Hematopoietic multipotent progenitor cell treated with erythropoietin and hydrocortisone succinate and interleukin-3 and kit ligand, for 15 days (in vitro differentiated cells): ENCODE measurements around the gene PLET1.
A peak's percentile ranks its signal among the peaks of the same experiment; 100 is the strongest.

Source experiments
- DNase-seq: peaks from one replicate; pipeline ENCODE4 v3.0.0-alpha.2; 2015; ENCODE audit warnings: low spot score

PLET1 gene

DNA sequence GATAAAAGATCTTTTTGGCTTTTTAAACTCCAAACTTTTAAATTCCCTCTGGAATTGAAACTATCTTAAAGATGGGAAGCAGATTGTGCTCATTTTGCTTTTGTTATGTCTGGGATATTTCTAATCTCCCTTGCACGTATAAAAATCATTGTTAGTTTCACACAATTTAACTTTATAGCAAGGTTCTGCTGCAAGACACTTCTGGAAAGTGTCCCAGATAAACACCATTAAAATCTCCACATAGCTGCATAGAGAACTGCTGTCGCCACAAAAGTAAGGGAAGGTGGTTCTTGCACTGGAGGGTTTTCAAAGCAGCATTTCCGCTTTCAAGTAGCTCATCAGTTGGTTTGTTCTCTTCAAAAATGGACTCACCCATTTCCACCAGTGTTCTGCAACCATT, 22.6 kb downstream of the PLET1 start:
- no peak for DNase-seq

DNA sequence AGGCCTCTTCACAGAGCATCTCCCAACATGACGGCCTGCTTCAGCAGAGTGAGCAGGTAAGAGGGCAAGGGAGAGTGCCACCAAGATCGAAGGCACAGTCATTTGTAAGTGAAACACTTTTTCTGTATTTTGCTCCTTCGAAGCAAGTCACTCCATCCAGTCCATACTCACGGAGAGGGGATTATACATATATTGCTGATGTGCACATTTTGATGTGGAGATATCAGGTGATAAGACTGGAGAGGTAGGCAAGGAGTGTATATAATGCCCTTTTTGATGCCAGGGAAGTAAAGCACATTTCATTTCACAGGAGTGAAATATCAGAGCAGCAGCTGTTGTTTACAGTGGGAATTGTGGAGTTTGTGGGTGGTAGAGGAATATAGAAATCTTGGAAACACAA, 23.2 kb downstream of the PLET1 start:
- DNase-seq, result no peak

DNA sequence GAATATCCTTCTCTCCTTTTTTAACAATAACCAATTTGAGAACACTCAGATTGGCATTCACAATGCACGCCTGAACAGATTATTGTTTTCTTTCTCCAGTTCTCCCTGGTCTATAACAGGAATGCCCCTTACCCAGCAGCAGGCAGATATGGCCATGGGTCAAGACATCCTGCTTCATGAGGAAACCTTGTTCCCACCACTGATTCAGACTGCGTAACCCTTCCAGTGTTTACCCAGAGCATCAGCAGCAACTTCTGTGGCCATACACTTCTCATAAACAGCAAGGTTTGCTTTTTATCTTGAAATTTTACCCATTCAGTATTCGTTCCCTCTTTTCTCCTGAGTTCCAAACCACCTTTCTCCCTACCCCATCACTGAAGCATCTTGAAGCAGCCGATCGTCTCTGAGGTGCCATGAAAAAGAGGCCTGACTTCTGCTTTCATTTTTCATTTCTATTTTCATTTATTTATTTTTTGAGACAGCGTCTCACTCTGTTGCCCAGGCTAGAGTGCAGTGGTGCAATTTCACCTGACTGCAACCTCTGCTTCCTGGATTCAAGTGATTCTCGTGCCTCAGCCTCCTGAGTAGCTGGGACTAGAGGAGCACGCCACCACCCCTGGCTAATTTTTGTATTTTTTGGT, 24.8 kb downstream of the PLET1 start:
- DNase-seq, result no peak

DNA sequence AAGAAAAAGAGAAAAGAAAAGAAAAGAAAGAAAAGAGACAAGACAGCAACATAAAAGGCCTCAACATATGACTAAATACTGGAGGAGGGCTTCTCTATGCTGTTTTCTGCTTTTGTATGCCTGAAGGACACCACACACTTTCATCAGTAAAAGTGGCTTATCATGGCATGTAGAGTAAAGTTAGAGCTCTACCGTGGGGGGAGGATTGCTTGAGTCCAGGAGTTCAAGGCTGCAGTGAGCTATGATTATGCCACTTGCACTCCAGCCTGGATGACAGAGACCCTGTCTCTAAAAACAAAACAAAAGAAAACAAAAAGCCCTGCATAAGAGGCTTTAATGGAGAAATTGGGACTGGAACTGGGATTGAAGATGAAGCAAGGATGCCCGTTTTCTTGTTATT, 28.7 kb downstream of the PLET1 start:
- no peak for DNase-seq

DNA sequence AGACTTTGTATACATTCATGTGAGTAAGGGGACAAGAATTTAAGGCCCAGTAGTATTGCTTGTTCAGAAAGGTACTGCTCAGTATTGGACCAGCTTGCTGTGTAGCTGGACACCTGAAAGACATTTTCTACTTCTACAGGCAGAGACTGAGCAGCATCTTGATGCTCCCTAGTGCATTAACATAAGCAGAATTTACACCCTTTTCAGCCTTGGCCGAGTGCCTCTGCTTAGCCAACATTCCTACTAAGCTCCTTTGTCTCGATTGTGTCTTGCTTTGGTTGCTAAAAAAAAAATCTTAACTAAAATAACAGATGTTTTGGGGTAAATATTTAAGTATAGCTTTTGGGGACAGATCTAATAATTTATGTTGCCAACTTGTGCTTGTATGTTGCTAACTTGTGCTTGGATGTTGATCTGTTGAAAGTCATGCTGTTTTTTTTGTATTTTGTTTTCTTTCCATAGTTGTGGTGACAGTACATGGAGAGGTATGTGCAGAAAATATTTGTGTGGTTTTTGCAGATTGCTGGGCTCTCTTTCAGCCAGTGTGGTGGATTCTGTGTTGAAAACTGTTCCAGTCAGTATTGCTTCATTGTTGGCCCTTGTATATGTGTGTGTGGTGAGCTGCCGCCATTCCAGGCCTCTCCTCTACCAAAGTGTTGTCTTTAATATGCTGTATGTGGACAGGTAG, 30.8 kb downstream of the PLET1 start:
- DNase-seq, result no peak

DNA sequence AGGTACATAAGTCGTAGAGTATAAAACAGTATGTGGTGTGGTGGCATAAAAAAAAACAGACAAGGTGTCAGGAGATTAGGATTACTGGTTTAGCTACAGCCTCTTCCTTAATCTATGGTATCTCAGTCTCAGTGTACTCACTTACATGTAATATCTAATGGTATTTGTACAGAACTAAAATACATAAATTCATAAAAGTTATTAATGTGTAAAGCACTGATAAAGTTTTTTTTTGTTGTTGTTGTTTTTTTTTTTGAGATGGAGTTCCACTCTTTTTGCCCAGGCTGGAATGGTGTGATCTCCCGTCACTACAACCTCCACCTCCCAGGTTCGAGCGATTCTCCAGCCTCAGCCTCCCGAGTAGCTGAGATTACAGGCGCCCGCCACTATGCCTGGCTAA, 31.5 kb downstream of the PLET1 start:
- DNase-seq, result no peak

DNA sequence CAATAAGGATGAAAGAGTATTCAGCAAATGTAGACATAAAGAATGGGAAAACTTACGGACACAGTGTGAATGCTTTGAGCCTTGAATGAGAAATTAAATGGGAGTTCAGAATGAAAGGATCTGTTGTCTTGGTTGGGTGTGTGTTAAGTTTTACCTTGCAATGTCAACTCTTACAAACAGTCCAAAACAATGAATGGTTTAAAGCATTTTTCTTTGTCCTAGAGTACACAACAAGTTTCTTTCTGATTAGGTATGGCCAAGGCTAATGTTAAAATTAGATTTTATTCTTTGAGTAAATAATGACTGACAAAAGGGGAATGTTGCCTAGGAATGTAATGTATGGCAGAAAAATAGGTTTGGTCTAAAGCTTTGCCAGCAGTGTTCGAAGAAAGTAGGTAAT, 32.0 kb downstream of the PLET1 start:
- DNase-seq, result no peak

DNA sequence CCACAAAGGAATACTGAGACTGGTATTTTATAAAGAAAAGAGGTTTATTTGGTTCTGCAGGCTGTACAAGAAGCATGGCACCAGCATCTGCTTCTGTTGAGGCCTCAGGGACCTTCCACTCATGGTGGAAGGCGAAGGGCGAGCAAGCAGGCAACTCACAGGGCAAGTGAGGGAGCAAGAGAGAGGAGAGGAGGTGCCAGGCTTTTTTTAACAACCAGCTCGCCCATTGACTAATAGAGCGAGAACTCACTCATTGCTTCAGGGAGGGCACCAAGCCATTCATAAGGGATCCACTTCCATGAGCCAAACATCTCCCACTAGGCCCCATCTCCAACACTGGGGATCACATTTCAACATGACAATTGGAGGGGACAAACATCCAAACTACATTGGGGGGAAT, 33.2 kb downstream of the PLET1 start:
- DNase-seq, result no peak

DNA sequence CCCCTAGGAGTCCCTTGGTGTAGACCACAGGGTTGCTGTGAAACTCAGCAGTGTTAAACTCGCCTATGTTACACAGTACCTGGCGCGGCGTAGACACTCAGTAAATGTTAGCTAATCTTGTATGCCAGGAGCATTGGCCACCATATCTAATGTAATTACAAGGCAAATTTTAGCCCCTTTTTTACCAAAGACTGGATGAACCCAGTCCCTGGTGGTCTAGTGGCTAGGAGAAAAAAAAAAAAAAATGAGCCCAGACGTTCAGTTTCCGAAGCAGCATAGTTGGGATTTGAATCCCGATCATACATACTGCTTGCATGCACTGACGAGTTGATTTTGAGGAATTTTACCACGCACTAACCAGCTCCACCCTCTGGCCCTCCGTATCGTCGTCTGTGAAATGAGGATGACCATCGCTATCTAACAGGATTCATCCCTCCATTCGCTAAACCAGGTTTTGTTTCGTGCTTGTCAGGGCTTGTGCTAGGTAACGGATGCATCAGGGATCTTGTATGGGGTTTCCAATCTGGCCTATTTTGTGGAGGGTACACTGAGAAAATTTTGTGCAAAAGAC, 33.7 kb downstream of the PLET1 start:
- DNase-seq, result peak; percentile 10

DNA sequence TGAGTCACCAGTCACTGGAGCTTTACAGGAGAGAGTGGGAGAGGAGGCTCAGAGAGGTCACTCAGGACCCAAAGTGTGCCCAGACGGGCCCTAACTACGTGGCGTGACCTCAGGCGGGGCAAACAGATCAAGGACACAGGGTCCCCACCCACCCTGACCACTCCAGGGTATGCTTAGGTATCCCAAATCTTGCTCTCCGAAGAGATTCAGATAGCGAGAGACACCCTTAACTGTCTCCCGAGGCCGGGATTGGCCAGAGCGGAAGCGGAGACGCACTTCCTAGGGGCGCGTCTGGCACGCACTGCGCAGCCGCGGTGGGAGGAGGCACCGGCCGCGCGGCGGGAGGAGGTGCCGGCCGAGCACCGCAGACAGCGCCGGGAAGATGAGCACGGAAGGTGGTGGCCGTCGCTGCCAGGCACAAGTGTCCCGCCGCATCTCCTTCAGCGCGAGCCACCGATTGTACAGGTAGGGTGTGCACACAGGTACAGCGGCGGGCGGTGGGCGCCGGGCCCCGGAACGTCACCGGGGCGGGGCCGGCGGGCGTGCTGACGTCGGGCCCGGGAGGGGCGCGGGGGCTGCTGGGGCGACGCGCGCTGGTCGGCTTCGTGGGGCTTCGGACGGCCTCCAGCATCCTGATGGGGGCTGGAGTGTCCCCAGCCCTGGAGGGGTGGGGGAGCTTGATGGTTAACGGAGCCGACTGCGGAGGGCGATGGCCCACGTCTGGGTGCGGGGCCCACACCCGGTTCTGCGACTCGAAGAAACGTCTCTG, 34.4 kb downstream of the PLET1 start, which contains the start of gene PTS:
TSS of gene PTS (plus strand) at position 367 of the 769 bp plus-strand sequence. CDS start at position 383, 16 bp downstream.
- DNase-seq, result peak; percentile 89

DNA sequence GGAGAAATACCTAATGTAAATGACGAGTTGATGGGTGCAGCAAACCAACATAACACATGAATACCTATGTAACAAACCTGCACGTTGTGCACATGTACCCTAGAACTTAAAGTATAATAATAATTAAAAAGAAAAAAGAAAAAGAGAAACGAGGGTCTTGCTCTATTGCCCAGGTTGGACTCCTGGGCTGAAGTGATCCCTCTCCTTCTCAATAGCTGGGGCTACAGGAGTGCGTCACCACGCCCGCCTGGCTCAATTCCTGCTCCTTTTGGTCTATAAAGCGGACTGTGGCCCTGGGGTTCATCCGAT, 35.0 kb downstream of the PLET1 start:
- no peak for DNase-seq

DNA sequence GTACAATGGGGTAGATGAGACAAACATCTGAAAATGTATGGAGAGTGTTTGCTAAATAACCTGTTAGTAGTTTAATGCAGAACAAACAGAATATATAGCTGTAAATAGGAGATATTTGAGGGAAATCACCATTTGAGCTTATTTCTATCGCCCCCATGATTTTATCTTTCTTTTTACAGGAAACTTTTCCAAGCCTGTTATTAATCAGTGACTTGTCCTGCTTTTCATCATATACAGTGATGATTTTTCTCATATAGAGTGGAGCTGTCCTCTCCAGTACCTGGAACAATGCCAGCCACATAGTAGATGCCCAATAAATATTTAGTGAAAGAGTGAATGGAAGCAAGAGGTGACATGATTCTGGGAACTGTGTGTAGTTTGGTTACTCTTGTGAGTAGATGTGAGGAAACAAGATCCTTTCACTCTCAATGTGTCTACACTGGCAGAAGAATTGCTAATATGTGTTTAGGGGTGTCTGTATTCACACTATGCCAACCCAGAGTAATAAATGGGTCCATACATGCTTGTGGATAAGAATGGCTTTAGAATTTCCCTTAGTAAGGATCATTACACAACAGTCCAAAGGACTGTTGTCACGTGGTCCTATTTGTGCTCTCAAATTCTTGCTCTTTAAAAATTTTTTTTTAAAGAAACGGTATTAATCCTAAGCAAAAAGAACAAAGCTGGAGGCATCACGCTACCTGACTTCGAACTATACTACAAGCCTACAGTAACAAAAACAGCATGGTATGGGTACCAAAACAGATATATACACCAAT, 36.7 kb downstream of the PLET1 start:
- DNase-seq, result no peak

DNA sequence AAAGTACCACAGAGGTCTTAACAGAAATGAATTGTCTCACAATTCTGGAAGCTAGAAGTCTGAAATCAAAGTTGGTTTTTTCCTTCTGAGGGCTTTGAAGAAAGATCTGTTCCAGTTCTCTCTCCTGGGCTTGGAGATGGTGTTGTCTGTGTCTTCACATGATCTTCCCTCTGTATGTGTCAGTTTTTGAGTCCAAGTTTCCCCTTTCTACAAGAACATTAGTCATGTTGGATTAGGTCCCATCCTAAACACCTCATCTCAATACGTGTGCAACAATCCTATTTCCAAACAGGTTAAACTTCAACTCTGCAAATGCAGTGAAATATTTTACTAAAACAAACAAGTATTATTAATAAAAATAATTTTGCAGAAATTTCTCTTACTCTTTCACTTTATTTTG, 37.5 kb downstream of the PLET1 start:
- DNase-seq, result no peak

DNA sequence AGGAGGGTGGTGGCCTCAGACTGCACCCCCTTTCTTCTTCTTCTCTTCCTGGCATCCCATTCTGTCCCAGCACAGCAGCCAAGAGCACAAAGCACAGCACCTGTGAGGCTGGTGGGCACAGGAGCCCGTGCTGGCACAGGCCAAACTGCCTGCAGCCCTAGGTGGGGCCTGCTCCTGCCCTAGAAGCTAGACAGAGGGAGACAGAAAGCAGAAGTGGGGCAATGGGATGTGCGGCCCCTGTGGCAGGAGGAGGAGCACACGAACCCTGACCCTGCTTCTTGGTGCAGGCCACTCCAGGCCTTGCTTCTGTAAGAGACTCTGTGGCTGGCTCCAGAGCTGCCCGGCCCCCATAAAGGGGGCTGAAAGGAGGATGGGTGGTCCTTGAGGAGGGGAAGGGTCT, 38.4 kb downstream of the PLET1 start:
- DNase-seq, result no peak

DNA sequence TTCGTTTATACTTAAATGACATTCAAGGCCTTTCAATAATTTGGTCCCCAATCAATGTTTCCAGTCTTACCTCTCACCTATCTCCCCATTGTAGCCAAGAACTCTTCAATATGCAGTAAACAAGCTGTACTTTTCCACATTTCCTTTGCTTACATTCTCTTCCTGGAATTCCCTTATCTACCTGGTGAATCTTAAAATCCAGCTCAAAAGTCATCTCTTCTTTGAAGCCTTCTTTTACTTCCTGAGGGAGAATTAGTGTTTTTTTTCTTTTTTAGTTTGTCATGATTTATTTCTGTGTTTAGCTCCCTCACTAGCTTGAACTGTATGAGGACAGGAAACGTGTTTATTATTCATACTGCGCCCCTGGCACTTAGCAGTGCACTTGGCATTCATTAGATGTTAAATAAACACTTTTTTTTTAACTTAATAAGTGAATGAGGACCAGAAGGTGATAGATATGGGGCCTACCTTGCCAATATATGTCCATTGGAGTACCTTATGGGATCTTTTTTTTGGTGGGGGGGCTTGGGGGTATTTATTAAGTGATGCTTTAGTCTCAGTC, 39.3 kb downstream of the PLET1 start:
- DNase-seq, result no peak

DNA sequence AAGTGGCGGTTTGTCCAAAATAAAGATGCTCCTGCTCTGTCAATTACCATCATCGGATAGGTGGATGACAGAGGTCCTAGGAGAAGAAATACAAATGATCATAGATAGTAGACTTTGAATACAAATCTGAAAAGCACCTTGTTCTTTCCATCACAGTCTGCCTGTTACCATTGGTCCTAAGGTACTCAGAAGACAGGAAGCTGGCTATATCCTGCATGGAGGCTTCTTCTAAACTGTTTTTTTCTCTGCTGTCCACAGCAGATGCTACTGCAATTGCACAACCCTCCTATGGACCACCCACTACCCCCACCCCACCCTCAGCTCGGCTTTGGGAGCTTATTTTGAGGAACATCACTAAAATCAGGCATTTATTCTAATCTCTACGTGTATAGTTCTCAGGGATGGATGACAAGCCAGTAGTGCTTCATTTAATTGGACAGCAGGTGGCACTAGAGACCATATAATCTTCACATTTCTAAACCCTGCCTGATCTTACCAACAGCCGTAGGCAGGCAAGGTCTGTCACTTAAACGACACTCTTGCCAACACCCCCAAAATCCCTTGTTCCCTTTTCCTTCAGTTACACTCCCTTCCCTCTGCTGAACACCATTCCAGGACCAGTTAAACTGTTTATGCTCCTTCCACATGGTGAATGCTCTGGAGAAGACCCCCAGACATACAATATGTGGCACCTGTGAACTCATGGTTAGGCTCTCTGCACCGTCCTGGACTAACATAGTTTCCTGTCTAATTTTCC, 41.0 kb downstream of the PLET1 start:
- peak; percentile 79 for DNase-seq

DNA sequence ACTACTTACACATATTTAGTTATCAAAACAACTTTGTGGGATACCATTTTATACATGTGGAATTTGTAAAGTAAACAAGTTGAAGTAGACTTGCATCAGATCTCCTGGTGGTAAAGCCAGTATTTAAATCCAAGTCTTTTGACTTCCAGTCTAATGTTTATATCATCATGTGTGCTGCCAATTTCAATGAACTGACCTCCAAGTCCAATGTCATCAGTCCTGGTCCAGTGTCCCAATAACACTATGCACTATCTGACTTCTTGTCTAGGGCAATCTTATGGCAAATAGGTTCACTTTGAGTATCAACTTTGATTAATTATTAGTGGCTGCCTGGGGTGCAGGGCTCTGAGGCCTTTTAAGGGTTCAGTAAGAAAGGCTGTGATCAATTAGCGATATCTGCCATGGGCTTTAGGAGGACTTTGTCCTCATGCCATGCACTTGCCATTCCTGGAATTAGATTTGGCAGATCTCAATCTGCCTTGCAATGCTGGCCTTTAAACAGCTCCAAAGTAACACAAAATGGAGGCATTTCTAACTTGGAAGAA, 44.0 kb downstream of the PLET1 start:
- DNase-seq, result no peak

DNA sequence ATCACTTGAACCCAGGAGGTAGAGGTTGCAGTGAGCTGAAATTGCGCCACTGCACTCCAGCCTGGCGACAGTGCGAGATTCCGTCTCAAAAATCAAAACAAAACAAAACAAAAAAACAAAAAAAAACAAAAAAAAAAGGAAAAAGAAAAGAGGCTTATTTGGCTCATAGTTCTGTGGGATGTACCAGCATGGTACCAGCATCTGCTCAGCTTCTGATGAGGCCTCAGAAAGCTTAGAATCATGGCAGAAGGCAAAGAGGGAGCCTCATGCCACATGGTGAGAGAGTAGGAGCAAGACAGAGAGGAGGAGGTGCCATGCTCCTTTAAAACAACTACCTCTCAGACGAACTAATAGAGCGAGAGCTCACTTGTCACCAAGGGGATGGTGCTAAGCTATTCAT, 45.0 kb downstream of the PLET1 start:
- no peak for DNase-seq

DNA sequence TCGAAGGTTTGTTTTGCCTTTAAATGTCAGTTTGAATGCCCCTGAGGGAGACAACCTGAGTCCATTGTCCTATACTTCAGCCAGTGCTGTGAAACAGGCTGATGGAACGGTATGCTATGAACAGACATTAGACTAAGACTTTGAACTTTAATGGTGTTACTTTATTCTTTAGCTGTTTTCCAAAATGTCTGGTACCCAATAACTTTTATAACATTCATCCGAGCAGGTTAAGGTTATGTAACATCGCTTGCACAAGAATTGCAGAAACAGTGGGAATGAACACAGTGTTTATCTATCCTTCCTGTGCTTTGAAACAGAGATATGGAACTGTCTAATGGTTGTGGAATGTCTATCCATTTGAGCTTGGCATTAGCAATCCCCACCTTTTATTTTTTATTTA, 46.9 kb downstream of the PLET1 start:
- no peak for DNase-seq

DNA sequence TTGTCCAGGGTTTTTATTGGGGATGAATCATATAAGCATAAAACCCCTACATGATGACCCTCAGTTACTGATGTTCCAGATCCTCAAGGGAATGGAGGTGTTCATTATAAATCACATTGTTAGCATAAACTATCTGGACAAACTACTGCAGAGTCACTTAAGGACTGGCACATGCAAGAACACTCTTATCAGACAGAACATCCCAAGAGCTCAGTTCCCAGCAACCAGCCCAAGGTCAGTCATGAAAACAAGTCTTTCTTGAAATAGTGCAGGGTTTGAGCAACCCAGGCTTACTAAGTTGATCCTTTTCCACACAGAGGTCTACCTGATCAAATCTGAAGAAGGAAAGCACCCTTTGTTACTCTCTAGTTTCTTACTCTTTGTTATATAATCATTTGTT, 48.0 kb downstream of the PLET1 start:
- DNase-seq, result no peak

DNA sequence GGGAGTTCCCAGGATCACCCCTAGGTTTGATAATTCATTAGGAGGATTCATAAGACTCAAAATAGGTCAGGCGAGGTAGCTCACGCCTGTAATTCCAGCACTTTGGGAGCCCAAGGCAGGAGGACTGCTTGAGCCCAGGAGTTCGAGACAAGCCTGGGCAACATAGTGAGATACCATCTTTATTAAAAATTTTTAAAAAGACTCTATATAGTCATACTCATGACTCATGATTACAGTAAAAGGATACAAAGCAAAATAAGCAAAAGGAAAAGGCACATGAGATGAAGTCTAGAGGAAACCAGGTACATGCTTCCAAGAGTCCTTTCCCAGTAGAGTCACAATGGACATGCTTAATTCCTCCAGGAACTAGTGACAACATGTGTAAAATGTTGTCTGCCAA, 48.4 kb downstream of the PLET1 start:
- DNase-seq, result no peak
